Mucosa of stomach (tissue), 1 donor: Measurements from ENCODE around the gene TBXT.
"Not testable (repeated sequence)": the region's sequence is repeated elsewhere in the genome, so short reads cannot be mapped to it uniquely, and the experiment has no call there.

Source experiments
- H3K27me3 ChIP-seq: one replicate; pipeline ENCODE4 v1.7.0; 2013; ENCODE audit warnings: mild to moderate bottlenecking, low read length; ENCODE audit not compliant: control insufficient read depth, insufficient read depth
- H3K36me3 ChIP-seq: one replicate; pipeline ENCODE4 v1.7.0; 2013; ENCODE audit warnings: low read length; ENCODE audit not compliant: control insufficient read depth, insufficient read depth
- H3K4me1 ChIP-seq: one replicate; pipeline ENCODE4 v1.7.0; 2013; ENCODE audit warnings: mild to moderate bottlenecking, low read length; ENCODE audit not compliant: control insufficient read depth, insufficient read depth
- H3K4me3 ChIP-seq: one replicate; pipeline ENCODE4 v1.7.0; 2013; ENCODE audit warnings: low read length
- H3K9ac ChIP-seq: one replicate; pipeline ENCODE4 v1.7.0; 2013; ENCODE audit warnings: mild to moderate bottlenecking, low read length, moderate library complexity
- H3K9me3 ChIP-seq: one replicate; pipeline ENCODE4 v1.7.0; 2013; ENCODE audit warnings: mild to moderate bottlenecking, low read length, moderate library complexity; ENCODE audit not compliant: control insufficient read depth
- donor health status: Pancreatic carcinoma.

Gene TBXT

GRCh38 chr6:166194914-166195859 is 27.5 kb upstream of the TBXT start:
- no peaks in the 10 kb centered on the region for H3K9me3 ChIP-seq
- no peak overlapping the region for H3K9ac ChIP-seq
- no peaks in the 10 kb centered on the region for H3K27me3 ChIP-seq
- no peak overlapping the region for H3K4me3 ChIP-seq
- H3K36me3 ChIP-seq = no peaks in the 10 kb centered on the region
- peaks cover 6% of the 10 kb centered on the region for H3K4me1 ChIP-seq

DNA sequence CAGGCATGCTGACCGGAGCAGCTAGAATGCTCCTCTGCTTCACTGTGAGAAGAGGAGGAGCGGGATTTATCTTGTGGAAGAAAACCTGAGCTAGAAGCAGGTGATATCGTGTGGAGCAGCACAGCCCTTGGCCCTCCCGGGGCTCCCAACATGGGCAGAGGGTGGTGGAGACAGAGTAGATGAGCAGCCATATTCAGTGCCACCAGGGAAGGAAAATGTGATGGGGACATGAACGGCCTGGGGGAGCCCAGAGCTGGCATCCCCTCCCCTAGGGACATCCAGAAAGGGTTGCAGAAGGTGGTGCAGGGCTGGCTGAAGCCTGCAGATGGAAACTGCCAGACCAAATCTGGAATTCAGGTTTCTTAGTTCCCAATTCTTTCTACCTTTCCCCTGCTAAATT is 24.9 kb upstream of the TBXT start:
- Histone ChIP-seq H3K4me1 (peaks cover 6% of the 10 kb centered on the region), H3K9me3 (no peaks in the 10 kb centered on the region), H3K4me3 (no peak overlapping the region), H3K9ac (no peak overlapping the region), H3K27me3 (no peaks in the 10 kb centered on the region), H3K36me3 (no peaks in the 10 kb centered on the region)

- Histone ChIP-seq H3K4me3 (no peak overlapping the region), H3K9me3 (no peaks in the 10 kb centered on the region), H3K9ac (no peak overlapping the region), H3K27me3 (no peaks in the 10 kb centered on the region), H3K4me1 (peaks cover 6% of the 10 kb centered on the region), H3K36me3 (no peaks in the 10 kb centered on the region)
Measured at GRCh38 chr6:166192136-166192535, 24.5 kb upstream of the TBXT start.

GRCh38 chr6:166179704-166180103 is 12.1 kb upstream of the TBXT start:
- Histone ChIP-seq H3K9me3 (no peaks in the 10 kb centered on the region), H3K4me3 (no peak overlapping the region), H3K4me1 (no peaks in the 10 kb centered on the region), H3K27me3 (no peaks in the 10 kb centered on the region), H3K36me3 (no peaks in the 10 kb centered on the region), H3K9ac (no peak overlapping the region)

- H3K9me3 ChIP-seq = no peaks in the 10 kb centered on the region
- H3K4me1 ChIP-seq = peaks cover 9% of the 10 kb centered on the region
- no peak overlapping the region for H3K4me3 ChIP-seq
- no peaks in the 10 kb centered on the region for H3K36me3 ChIP-seq
- H3K27me3 ChIP-seq = peaks cover 24% of the 10 kb centered on the region
- no peak overlapping the region for H3K9ac ChIP-seq
Measured at GRCh38 chr6:166176106-166176505, 8.5 kb upstream of the TBXT start.

DNA sequence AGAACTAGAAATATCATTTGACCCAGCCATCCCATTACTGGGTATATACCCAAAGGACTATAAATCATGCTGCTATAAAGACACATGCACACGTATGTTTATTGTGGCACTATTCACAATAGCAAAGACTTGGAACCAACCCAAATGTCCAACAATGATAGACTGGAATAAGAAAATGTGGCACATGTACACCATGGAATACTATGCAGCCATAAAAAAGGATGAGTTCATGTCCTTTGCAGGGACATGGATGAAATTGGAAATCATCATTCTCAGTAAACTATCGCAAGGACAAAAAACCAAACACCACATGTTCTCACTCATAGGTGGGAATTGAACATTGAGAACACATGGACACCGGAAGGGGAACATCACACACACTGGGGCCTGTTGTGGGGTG is 7.4 kb upstream of the TBXT start:
- H3K36me3 ChIP-seq, H3K9me3 ChIP-seq, H3K9ac ChIP-seq, H3K4me1 ChIP-seq, H3K4me3 ChIP-seq: not testable (repeated sequence)
- H3K27me3 ChIP-seq = peaks cover 31% of the 10 kb centered on the region

GRCh38 chr6:166174031-166174430 is 6.4 kb upstream of the TBXT start:
- peaks cover 42% of the 10 kb centered on the region for H3K27me3 ChIP-seq
- H3K9me3 ChIP-seq = no peaks in the 10 kb centered on the region
- H3K9ac ChIP-seq = no peak overlapping the region
- no peaks in the 10 kb centered on the region for H3K36me3 ChIP-seq
- H3K4me3 ChIP-seq = no peak overlapping the region
- peaks cover 9% of the 10 kb centered on the region for H3K4me1 ChIP-seq

DNA sequence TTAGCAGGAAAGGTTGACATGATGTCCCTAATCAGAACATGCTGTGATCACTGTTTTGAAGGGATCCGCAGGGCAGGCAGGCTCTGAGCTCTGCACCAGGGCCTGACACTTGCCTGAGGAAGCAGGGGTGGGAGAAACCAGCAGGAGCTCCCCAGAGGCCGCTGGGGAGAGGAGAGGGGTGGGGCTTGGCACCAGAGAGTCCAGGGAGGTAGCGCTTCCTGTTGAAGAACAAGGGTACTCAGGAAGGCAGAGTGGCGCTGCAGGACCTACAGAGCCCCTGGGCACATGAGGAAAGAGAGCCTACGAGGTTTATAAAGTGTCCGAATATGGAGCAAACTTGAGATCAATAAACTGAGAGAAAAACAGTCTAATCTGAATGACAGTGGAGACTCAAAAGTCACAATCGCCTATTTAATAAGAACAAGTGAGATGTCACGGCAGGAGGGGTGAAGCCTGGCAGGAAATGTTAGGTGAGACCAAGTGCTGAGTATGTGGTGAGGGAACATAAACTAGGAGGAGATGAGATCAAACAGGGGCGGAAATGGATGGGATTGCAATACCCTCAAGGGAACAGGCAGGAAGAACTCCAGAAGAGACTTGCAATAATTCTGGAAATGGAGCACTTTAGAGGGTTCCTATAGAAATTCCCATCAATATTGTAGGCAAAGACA is 5.8 kb upstream of the TBXT start:
- H3K36me3 ChIP-seq = no peaks in the 10 kb centered on the region
- peaks cover 9% of the 10 kb centered on the region for H3K4me1 ChIP-seq
- no peak overlapping the region for H3K9ac ChIP-seq
- H3K27me3 ChIP-seq = peaks cover 48% of the 10 kb centered on the region
- H3K9me3 ChIP-seq = no peaks in the 10 kb centered on the region
- H3K4me3 ChIP-seq = no peak overlapping the region

DNA sequence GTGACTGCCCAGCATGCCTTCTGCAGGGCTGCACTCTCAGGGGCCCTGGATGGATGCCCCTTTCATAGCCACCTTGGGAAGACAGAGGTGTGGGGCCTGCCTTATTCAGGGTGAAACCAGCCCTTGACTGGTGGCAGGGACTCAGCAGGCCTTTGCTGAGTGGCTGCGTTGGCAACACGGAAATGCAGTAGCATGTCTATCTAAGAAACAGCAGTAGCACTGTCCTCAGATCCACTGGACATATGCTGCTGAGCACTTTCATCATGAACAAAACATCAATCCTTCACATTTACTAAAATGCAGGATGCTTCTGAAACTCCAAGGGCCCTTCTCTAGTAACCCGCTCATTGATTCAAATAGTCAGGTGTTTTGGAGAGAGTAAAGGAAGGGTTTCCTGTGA is 4.9 kb upstream of the TBXT start:
- no peaks in the 10 kb centered on the region for H3K9me3 ChIP-seq
- no peak overlapping the region for H3K9ac ChIP-seq
- no peaks in the 10 kb centered on the region for H3K36me3 ChIP-seq
- no peak overlapping the region for H3K4me3 ChIP-seq
- H3K27me3 ChIP-seq = peaks cover 53% of the 10 kb centered on the region
- H3K4me1 ChIP-seq = peaks cover 9% of the 10 kb centered on the region

DNA sequence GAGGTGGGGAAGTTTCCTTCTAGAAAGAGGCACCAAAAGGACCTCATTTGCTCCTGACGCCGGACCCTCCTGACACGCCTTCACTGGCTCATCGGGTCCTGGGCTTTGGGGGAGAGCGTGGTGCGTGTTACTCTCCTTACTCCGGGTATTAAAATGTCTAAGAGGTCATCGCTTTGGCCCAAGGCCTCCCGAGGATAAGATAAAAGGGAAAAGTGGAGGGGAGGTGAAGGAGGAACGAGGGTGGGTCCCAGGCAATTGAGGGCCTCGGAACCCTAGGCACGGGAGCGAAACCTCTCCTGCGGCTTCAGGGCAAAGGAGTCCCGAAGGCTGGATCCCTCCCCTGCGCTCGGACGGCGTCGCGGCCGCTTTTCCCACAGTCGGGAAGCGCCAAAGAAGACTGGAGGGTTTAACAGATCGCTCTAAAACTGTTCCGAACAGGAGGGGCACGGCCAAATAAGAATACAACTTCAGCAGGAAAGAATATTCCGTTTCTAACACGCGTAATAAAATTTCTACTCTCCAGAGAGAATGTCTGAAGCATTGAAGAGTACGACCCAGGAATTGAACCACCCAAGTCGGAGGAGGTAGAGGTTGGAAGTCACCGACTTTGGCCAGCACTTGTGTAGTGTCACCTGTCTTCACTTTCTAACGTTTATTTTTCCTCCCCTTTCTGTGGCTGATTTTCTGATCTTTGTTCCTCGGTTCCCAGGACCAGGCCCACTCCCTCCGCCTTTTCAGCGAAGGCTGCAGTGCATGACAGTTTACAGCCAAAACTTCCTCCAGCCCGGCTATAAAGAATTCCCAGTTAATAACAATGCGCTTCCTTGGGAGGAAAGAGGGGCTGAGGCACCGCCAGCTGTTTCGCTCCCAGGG is 2.1 kb upstream of the TBXT start:
- peaks cover 80% of the 10 kb centered on the region for H3K27me3 ChIP-seq
- peaks cover 9% of the 10 kb centered on the region for H3K4me1 ChIP-seq
- H3K4me3 ChIP-seq = no peak overlapping the region

GRCh38 chr6:166168616-166169548 is 1.2 kb upstream of the TBXT start:
- no peak overlapping the region for H3K9ac ChIP-seq
- H3K9me3 ChIP-seq = no peaks in the 10 kb centered on the region
- peaks cover 9% of the 10 kb centered on the region for H3K4me1 ChIP-seq
- peaks cover 83% of the 10 kb centered on the region for H3K27me3 ChIP-seq
- H3K4me3 ChIP-seq = no peak overlapping the region
- H3K36me3 ChIP-seq = no peaks in the 10 kb centered on the region

More for the DNA sequence above, 2.1 kb upstream of the TBXT start:
- H3K9ac ChIP-seq = no peak overlapping the region
- no peaks in the 10 kb centered on the region for H3K36me3 ChIP-seq
- no peaks in the 10 kb centered on the region for H3K9me3 ChIP-seq
